Keratinocyte (primary cell): ENCODE data around the gene LHFPL3.

Source experiments
- EZH2 ChIP-seq: IDR thresholded peaks from one replicate; pipeline ENCODE4 v1.6.1; 2012; ENCODE audit warnings: inconsistent platforms, mild to moderate bottlenecking, low read length, moderate library complexity
- TF ChIP-seq, protein P1 (sequence below), 3 experiments: IDR thresholded peaks in 1 of 3; conservative IDR thresholded peaks in 1 of 3; optimal IDR thresholded peaks in 1 of 3; 2 replicates in 2 of 3; 3 replicates in 1 of 3; pipeline versions ENCODE3 to v1.5.1; 2011; ENCODE audit warnings: low read length in 3 of 3, mild to moderate bottlenecking in 3 of 3, moderate library complexity in 2 of 3, control low read depth in 1 of 3, inconsistent platforms in 1 of 3; ENCODE audit not compliant: insufficient read depth in 2 of 3; ENCODE audit errors: extremely low read depth in 1 of 3

DNA sequence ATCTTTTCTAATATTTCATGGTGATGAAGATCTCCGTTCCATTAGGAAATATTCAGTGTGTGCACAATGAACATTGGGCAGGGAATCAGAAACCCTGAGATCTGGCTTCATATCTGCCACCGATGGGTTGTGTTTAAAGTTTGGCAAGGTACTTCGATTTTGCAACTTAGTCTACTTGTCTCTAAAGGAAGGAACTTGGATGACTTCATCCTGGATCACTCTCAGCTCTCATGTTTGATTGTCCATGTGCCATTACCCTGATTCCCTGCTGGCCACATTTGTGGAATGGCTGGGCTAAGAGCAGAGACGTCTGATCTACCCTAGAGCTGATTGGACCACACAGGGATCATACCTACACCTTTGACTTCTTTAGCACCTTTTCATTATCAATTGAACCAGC is 508.6 kb downstream of the LHFPL3 start:
- no peak for TF ChIP-seq EZH2
- TF ChIP-seq, protein P1, sequence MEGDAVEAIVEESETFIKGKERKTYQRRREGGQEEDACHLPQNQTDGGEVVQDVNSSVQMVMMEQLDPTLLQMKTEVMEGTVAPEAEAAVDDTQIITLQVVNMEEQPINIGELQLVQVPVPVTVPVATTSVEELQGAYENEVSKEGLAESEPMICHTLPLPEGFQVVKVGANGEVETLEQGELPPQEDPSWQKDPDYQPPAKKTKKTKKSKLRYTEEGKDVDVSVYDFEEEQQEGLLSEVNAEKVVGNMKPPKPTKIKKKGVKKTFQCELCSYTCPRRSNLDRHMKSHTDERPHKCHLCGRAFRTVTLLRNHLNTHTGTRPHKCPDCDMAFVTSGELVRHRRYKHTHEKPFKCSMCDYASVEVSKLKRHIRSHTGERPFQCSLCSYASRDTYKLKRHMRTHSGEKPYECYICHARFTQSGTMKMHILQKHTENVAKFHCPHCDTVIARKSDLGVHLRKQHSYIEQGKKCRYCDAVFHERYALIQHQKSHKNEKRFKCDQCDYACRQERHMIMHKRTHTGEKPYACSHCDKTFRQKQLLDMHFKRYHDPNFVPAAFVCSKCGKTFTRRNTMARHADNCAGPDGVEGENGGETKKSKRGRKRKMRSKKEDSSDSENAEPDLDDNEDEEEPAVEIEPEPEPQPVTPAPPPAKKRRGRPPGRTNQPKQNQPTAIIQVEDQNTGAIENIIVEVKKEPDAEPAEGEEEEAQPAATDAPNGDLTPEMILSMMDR (optimal IDR thresholded peaks at IDR 0.05 in 1 of 3, IDR thresholded peaks at IDR 0.05 in 1 of 3, conservative IDR thresholded peaks at IDR 0.05 in 1 of 3; ENCODE audit: extremely low read depth in 1 of 3, insufficient read depth in 2 of 3, low read length in 3 of 3) = no peak
